Body of pancreas (tissue), 4 donors: ENCODE measurements around the gene GABRR3. TPM values are rescaled to one million over a fixed set of nuclear protein-coding genes. Genes with fewer than 3 reads are reported as not detected.
"Not testable (repeated sequence)": the region's sequence is repeated elsewhere in the genome, so short reads cannot be mapped to it uniquely, and the experiment has no call there.

Experiments
- ATAC-seq: fragments of 150-250 bp; one replicate; pipeline ENCODE4 v1.9.1; 2016
- DNase-seq, 4 donors: peaks; one replicate each; pipeline ENCODE4 v3.0.0-alpha.2; 2019
- H3K27ac ChIP-seq, 4 donors: fragments of 200-600 bp; sonication (generic); 1 replicate in 3 of 4; 2 replicates in 1 of 4; pipeline versions ENCODE4 v1.5.1 to v1.6.1; 2016 to 2019; ENCODE audit warnings: mild to moderate bottlenecking in 1 of 4, mixed read lengths in 1 of 4, moderate library complexity in 1 of 4
- H3K27me3 ChIP-seq, 2 donors: fragments of 200-600 bp; sonication (generic); one replicate each; pipeline ENCODE4 v1.6.0; 2016; ENCODE audit warnings: mild to moderate bottlenecking in 1 of 2
- H3K36me3 ChIP-seq, 2 donors: fragments of 200-600 bp; sonication (generic); replicated peaks in 1 of 2; 2 replicates each; pipeline ENCODE4 v1.5.1; 2016; ENCODE audit warnings: low read depth in 2 of 2; ENCODE audit not compliant: insufficient read depth in 1 of 2
- H3K4me1 ChIP-seq: fragments of 200-600 bp; sonication (generic); one replicate; pipeline ENCODE4 v1.6.0; 2016
- H3K4me3 ChIP-seq, 2 donors: fragments of 200-600 bp; sonication (generic); 1 replicate in 1 of 2; 2 replicates in 1 of 2; pipeline ENCODE4 v1.5.1; 2016 to 2019
- H3K9me3 ChIP-seq, 3 donors: fragments of 200-600 bp; sonication (generic); 1 replicate in 2 of 3; 2 replicates in 1 of 3; pipeline ENCODE4 v1.5.1; 2016
- POLR2A ChIP-seq, 3 donors: fragments of 450-650 bp; IDR thresholded peaks; one replicate each; pipeline ENCODE4 v1.6.1; 2016; ENCODE audit warnings: antibody characterized with exemption in 3 of 3, mild to moderate bottlenecking in 2 of 3
- WGBS, 2 donors: methylation state at CpG; one replicate each; pipeline ENCODE4 v1.1.5; 2017; 5-methylcytosine and 5-hydroxymethylcytosine counted together
- intact Hi-C: fragments of 100-400 bp; cut with DNase I; formaldehyde crosslinking; loops from one replicate; pipeline ENCODE4 v1.15.1; 2023
- total RNA-seq, 2 donors: library from RNA; depleted of rRNA; stranded (reverse); fragments of >200 nt; gene quantifications; one replicate each; pipeline ENCODE4 v1.1.0, GENCODE V29; 2016
- TF ChIP-seq, protein P1 (sequence below), 7 experiments: fragments of 450-650 bp in 4 of 7; fragments of 200-600 bp in 3 of 7; sonication (generic) in 3 of 7; IDR thresholded peaks; one replicate each; pipeline ENCODE4 v1.5.1; 2016 to 2019; ENCODE audit warnings: antibody characterized with exemption in 7 of 7

The GABRR3 gene
- total RNA-seq, 2 donors from 2014 or later: not detected

DNA sequence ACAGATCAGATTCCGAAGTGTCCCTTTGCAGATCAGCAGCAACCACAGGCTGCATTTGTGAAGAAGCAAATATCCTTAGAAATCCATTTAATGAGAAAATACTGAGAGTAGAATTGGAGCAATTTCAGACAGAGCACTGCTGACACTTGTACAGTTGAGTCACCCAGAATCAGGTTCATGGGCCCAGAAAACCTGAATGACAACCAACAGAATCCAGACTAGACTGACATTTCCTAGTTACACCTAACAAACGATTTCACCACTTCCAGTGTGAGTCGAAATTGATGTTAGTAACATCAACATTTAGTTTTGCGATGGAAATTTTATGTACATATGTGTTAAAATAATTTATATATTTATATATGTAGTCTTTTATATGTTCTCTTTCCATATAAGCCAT, 16.8 kb downstream of the GABRR3 start:
- Histone ChIP-seq H3K4me3 (no peak overlapping the region), H3K4me1 (peaks cover 9% of the 10 kb centered on the region), H3K9me3 (no peaks in the 10 kb centered on the region), H3K27me3 (no peaks in the 10 kb centered on the region), H3K27ac (no peak overlapping the region), H3K36me3 (no peaks in the 10 kb centered on the region)
- 79 to 82% methylated on average over 4 of the region's 4 CpGs for WGBS, 2 donors
- ATAC-seq: no peak
- no peak for DNase-seq
- intact Hi-C loops: no loop called here
- TF ChIP-seq, protein P1, sequence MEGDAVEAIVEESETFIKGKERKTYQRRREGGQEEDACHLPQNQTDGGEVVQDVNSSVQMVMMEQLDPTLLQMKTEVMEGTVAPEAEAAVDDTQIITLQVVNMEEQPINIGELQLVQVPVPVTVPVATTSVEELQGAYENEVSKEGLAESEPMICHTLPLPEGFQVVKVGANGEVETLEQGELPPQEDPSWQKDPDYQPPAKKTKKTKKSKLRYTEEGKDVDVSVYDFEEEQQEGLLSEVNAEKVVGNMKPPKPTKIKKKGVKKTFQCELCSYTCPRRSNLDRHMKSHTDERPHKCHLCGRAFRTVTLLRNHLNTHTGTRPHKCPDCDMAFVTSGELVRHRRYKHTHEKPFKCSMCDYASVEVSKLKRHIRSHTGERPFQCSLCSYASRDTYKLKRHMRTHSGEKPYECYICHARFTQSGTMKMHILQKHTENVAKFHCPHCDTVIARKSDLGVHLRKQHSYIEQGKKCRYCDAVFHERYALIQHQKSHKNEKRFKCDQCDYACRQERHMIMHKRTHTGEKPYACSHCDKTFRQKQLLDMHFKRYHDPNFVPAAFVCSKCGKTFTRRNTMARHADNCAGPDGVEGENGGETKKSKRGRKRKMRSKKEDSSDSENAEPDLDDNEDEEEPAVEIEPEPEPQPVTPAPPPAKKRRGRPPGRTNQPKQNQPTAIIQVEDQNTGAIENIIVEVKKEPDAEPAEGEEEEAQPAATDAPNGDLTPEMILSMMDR (IDR thresholded peaks at IDR 0.05): no peak
- TF ChIP-seq POLR2A (IDR thresholded peaks at IDR 0.05): no peak

- no peaks in the 10 kb centered on the region for H3K9me3 ChIP-seq
- no peak for DNase-seq
- no peak overlapping the region for H3K27ac ChIP-seq
Observed at GRCh38 chr3:98014268-98014585, 20.9 kb downstream of the GABRR3 start.

DNA sequence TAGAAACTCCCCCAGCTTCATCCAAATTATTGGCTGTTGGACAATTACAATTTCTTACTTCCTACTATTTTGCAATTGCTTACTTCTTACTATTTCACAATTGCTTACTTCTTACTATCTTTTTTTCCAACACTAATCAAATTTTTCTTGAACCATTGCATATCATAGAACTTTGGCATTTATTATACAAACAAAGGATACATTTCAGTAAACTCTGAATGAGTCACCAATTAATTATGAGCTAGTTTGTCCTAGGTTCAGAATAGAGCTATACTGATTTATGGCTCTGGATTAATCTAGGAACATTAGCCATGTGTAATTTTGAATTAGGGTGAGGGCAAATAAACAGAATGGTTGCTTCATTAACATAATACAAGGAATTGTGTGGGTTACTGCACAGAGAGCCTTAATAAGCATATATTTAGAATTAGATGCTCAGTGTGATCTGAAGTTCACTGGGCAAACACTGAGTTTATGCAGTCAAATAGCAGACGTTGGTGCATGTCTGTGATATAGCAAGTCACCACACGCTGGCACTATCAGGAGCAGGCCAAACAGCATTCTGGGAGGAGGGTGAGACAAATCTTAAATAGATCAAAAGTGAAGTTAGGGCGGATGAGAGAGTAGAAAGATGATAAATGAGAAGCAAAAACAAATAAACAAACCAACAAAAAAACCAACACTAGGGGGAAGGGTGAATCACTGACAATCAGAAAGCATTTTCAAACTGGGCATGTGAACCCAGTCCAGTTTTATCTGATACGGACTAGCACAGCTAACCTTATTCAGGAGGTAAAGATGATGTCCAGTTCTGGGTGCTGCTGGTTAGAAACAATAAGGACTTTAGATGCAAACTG, 21.5 kb downstream of the GABRR3 start:
- Histone ChIP-seq H3K9me3 (no peaks in the 10 kb centered on the region), H3K27me3 (no peaks in the 10 kb centered on the region), H3K4me1 (peaks cover 13% of the 10 kb centered on the region), H3K36me3 (no peaks in the 10 kb centered on the region), H3K4me3 (no peak overlapping the region), H3K27ac (peak overlapping the region in 1 of 4 donors; percentile 13)
- DNase-seq: no peak
- WGBS, 2 donors: 29 to 49% methylated on average over 4 of the region's 4 CpGs
- ATAC-seq: peak; percentile 45
- no peak for TF ChIP-seq POLR2A (IDR thresholded peaks at IDR 0.05)
- TF ChIP-seq, protein P1 (IDR thresholded peaks at IDR 0.05): no peak
- intact Hi-C loops: no loop called here

More at GRCh38 chr3:98014268-98014585, 20.9 kb downstream of the GABRR3 start:
- WGBS, 2 donors: 84 to 86% methylated on average over 2 of the region's 2 CpGs
- intact Hi-C loops: no loop called here
- Histone ChIP-seq H3K36me3 (no peaks in the 10 kb centered on the region), H3K27me3 (no peaks in the 10 kb centered on the region), H3K4me1 (peaks cover 13% of the 10 kb centered on the region), H3K4me3 (no peak overlapping the region)
- no peak for ATAC-seq
- no peak for TF ChIP-seq POLR2A (IDR thresholded peaks at IDR 0.05)
- TF ChIP-seq, protein P1 (IDR thresholded peaks at IDR 0.05): no peak

DNA sequence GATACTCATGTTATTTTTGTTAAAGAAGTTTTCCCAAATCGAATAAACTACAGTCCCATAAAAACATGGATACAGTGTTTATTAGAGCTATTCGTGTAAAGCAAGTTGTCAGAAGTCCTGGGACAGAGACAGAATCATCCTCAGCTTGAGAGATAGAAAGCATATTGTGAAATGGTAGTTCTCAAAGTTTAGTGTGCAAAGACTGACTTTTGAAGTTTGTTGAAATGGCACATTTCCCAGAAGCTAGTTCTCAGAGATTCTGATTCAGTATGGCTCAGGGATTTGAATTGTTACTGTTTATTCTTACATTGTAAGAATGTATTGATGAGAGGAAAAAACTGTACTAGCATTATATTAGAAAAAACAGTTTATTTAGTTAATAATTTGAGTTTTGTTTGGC, 22.1 kb downstream of the GABRR3 start:
- ATAC-seq (no peak), DNase-seq (no peak)
- Histone ChIP-seq H3K9me3 (no peaks in the 10 kb centered on the region), H3K4me1 (peaks cover 13% of the 10 kb centered on the region), H3K27ac (no peak overlapping the region), H3K4me3 (no peak overlapping the region), H3K36me3 (no peaks in the 10 kb centered on the region), H3K27me3 (no peaks in the 10 kb centered on the region)
- intact Hi-C loops: no loop called here
- WGBS, 2 donors: 56 to 67% methylated on average over 2 of the region's 2 CpGs
- no peak for TF ChIP-seq POLR2A (IDR thresholded peaks at IDR 0.05)
- TF ChIP-seq, protein P1 (IDR thresholded peaks at IDR 0.05): no peak

GRCh38 chr3:98010883-98011449, 24.1 kb downstream of the GABRR3 start:
- ATAC-seq, intact Hi-C loops, H3K36me3 ChIP-seq, DNase-seq, H3K27me3 ChIP-seq, H3K4me3 ChIP-seq, H3K9me3 ChIP-seq, H3K27ac ChIP-seq: not testable (repeated sequence)
- 88 to 98% methylated on average over 4 of the region's 4 CpGs for WGBS, 2 donors
- peaks cover 13% of the 10 kb centered on the region for H3K4me1 ChIP-seq
